Stomach (tissue), 9 donors: ENCODE data around the gene FCGBP. TPM values are rescaled to one million over a fixed set of nuclear protein-coding genes. Genes with fewer than 3 reads are reported as not detected.

ENCODE experiments used
- DNase-seq, 2 donors: peaks; one replicate each; pipeline versions ENCODE4 v3.0.0 to v3.0.0-alpha.2; 2013 to 2019
- H3K27ac ChIP-seq, 5 donors: fragments of 200-600 bp in 4 of 5; sonication (generic) in 4 of 5; one replicate each; pipeline ENCODE4 v1.5.1; 2013 to 2019; ENCODE audit warnings: mild to moderate bottlenecking in 1 of 5, moderate library complexity in 1 of 5
- H3K27me3 ChIP-seq, 3 donors: fragments of 200-600 bp; sonication (generic); one replicate each; pipeline ENCODE4 v1.5.1; 2017 to 2019; ENCODE audit warnings: mixed run types in 1 of 3
- H3K36me3 ChIP-seq, 4 donors: fragments of 200-600 bp; sonication (generic); 1 replicate in 3 of 4; 2 replicates in 1 of 4; pipeline ENCODE4 v1.5.1; 2016 to 2019
- H3K4me1 ChIP-seq, 4 donors: fragments of 200-600 bp; sonication (generic); one replicate each; pipeline ENCODE4 v1.5.1; 2016 to 2019
- H3K4me3 ChIP-seq, 4 donors: fragments of 200-600 bp; sonication (generic) in 3 of 4; one replicate each; pipeline ENCODE4 v1.5.1; 2016 to 2019; ENCODE audit warnings: mild to moderate bottlenecking in 1 of 4
- H3K9me3 ChIP-seq, 4 donors: fragments of 200-600 bp; sonication (generic); one replicate each; pipeline ENCODE4 v1.5.1; 2016 to 2019
- EP300 ChIP-seq: sonication (generic); formaldehyde crosslinking; IDR thresholded peaks from one replicate; pipeline ENCODE4 v1.6.1; 2017; ENCODE audit warnings: antibody characterized with exemption
- POLR2A ChIP-seq, 4 donors: fragments of 450-650 bp; IDR thresholded peaks; one replicate each; pipeline ENCODE4 v1.6.1; 2016; ENCODE audit warnings: antibody characterized with exemption in 4 of 4, control low read depth in 2 of 4, mild to moderate bottlenecking in 1 of 4, moderate library complexity in 1 of 4
- POLR2AphosphoS5 ChIP-seq, 3 donors: sonication (generic); formaldehyde crosslinking; IDR thresholded peaks; one replicate each; pipeline ENCODE4 v1.6.1; 2016; ENCODE audit warnings: antibody characterized with exemption in 3 of 3
- WGBS, 5 donors: extraction: QIAGEN DNeasy Blood & Tissue Kit in 3 of 5; methylation state at CpG; one replicate each; pipeline versions ENCODE4 v1.1.5 to v1.1.7; 2013 to 2018; 5-methylcytosine and 5-hydroxymethylcytosine counted together
- intact Hi-C: fragments of 100-400 bp; cut with DNase I; formaldehyde crosslinking; loops from one replicate; pipeline ENCODE4 v1.15.1; 2023; ENCODE audit warnings: low total_unique reads
- polyA plus RNA-seq, 3 donors: library from polyadenylated mRNA; stranded (reverse); fragments of 200-250 nt; gene quantifications; one replicate each; pipeline ENCODE4 v1.2.3, GENCODE V29; 2013
- total RNA-seq, 5 donors: library from RNA; depleted of rRNA; stranded (reverse); fragments of >200 nt; gene quantifications; one replicate each; pipeline versions ENCODE4 v1.1.0 to v1.2.3, GENCODE V29; 2014 to 2016
- TF ChIP-seq, protein P1 (sequence below), 7 experiments: fragments of 450-650 bp in 4 of 7; fragments of 200-600 bp in 3 of 7; sonication (generic) in 3 of 7; IDR thresholded peaks; one replicate each; pipeline ENCODE4 v1.5.1; 2016 to 2019; ENCODE audit warnings: antibody characterized with exemption in 7 of 7, control low read depth in 2 of 7, mild to moderate bottlenecking in 1 of 7
- donor health status: healthy with polysubstance abuse.
- donor health status: Bipolar disorder and iron deficiency.
- donor health status: healthy.

FCGBP gene
- total and polyA plus RNA-seq, 8 donors, result 6.5 to 7,510 (median 204) TPM

DNA sequence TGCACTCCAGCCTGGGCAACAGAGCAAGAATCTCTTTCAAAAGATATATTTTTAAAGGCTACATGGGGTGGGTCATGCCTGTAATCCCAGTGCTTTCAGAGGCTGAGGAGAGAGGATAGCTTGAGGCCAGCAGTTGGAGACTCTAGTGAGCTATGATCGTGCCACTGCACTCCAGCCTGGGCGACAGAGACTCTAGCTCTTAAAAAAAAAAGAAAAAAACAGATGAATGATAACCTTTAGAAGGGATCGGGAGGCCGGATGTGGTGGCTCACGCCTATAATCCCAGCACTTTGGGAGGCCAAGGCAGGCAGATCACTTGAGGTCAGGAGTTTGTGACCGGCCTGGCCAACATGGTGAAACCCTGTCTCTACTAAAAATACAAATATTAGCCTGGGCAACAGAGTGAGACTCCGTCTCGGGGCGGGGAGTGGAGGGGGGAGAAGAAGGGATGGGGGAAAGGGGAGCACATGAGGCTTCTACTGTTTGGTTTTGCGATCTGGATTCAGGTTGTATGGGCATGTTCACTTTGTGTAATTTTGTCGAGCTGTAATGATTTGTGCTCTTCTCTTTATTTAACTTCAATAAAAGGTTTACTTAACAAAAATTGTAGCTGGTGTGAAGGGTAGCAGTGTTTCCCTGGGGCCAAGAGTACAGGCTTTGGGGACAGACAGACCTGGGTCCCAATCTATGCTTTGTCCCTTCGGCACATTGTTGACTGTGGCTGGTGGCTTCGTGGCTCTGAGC lies 35.4 kb upstream of the FCGBP start:
- H3K36me3 ChIP-seq, result peaks cover 27 to 29% (median 28%) of the 10 kb centered on the region in 4 donors
- peak overlapping the region; percentile 75 to 92 (median 84) for H3K4me3 ChIP-seq
- TF ChIP-seq, protein P1, sequence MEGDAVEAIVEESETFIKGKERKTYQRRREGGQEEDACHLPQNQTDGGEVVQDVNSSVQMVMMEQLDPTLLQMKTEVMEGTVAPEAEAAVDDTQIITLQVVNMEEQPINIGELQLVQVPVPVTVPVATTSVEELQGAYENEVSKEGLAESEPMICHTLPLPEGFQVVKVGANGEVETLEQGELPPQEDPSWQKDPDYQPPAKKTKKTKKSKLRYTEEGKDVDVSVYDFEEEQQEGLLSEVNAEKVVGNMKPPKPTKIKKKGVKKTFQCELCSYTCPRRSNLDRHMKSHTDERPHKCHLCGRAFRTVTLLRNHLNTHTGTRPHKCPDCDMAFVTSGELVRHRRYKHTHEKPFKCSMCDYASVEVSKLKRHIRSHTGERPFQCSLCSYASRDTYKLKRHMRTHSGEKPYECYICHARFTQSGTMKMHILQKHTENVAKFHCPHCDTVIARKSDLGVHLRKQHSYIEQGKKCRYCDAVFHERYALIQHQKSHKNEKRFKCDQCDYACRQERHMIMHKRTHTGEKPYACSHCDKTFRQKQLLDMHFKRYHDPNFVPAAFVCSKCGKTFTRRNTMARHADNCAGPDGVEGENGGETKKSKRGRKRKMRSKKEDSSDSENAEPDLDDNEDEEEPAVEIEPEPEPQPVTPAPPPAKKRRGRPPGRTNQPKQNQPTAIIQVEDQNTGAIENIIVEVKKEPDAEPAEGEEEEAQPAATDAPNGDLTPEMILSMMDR (IDR thresholded peaks at IDR 0.05), result no peak
- no peak for TF ChIP-seq EP300
- no peak for TF ChIP-seq POLR2A (IDR thresholded peaks at IDR 0.05)
- TF ChIP-seq POLR2AphosphoS5 (IDR thresholded peaks at IDR 0.05), result no peak
- H3K27me3 ChIP-seq, result no peaks in the 10 kb centered on the region
- DNase-seq, result peak in 1 of 2 donors; percentile 26
- intact Hi-C loops, result no loop called here
- WGBS, 5 donors, result 18 to 46% (median 40%) methylated on average over 13 of the region's 13 CpGs
- no peaks in the 10 kb centered on the region for H3K9me3 ChIP-seq
- H3K4me1 ChIP-seq, result peaks cover 16 to 46% (median 40%) of the 10 kb centered on the region in 4 donors
- H3K27ac ChIP-seq, result peak overlapping the region; percentile 85 to 97 (median 96)

DNA sequence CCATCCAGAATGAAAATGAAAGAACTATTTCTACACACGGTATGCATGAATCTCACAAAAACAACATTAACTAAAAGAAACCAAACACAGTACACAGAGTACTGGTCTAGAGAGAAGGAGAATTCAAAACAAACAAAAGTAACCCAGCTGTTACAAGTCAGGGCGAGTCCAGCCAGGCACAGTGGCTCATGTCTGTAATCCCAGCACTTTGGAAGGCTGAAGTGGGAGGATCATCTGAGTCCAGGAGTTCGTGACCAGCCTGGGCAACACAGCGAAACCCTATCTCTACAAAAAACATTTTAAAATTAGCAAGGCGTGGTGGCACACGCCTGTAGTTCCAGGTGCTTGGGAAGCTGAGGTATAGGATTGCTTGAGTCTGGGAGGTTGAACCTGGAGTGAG lies 34.8 kb upstream of the FCGBP start:
- Histone ChIP-seq H3K36me3 (peaks cover 21 to 23% (median 22%) of the 10 kb centered on the region in 4 donors), H3K4me3 (no peak overlapping the region), H3K4me1 (peaks cover 16 to 46% (median 40%) of the 10 kb centered on the region in 4 donors), H3K27ac (peak overlapping the region; percentile 85 to 97 (median 96)), H3K9me3 (no peaks in the 10 kb centered on the region), H3K27me3 (no peaks in the 10 kb centered on the region)
- WGBS, 5 donors, result 39 to 69% (median 52%) methylated on average over 6 of the region's 6 CpGs
- peak; percentile 8 to 40 for DNase-seq
- TF ChIP-seq, protein P1 (IDR thresholded peaks at IDR 0.05), result no peak
- TF ChIP-seq POLR2A (IDR thresholded peaks at IDR 0.05) (no peak), POLR2AphosphoS5 (IDR thresholded peaks at IDR 0.05) (no peak), EP300 (no peak)
- intact Hi-C loops, result no loop called here

DNA sequence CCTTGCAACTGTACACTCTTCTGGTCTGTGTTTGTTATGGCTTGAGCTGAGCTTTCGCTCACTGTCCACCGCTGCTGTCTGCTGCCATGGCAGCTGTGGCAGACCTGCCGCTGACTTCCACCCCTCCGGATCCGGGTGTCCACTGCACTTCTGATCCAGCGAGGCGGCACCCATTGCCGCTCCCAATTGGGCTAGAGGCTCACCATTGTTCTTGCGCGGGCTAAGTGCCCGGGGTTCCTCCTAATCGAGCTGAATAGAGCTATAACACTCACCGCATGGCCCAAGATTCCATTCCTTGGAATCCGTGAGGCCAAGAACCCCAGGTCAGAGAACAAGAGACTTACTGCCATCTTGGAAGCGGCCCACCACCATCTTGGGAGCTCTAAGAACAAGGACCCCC lies 34.4 kb upstream of the FCGBP start:
- H3K4me3 ChIP-seq, result no peak overlapping the region
- no peaks in the 10 kb centered on the region for H3K9me3 ChIP-seq

DNA sequence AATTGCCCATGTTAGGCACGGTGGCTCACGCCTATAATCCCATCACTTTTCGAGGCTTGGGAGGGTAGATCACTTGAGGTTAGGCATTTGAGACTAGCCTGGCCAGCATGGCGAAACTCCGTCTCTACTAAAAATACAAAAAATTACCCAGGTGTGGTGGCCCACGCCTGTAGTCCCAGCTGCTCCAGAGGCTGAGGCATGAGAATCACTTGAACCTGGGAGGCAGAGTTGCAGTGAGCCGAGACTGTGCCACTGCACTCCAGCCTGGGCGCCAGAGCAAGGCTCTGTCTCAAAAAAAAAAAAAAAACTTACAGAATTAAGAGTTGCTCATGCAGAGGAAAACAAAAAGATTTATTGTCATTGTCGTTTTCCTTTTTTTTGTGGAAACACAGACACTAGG lies 33.1 kb upstream of the FCGBP start:
- intact Hi-C loops, result no loop called here
- Histone ChIP-seq H3K9me3 (no peaks in the 10 kb centered on the region), H3K36me3 (peaks cover 4 to 6% (median 5%) of the 10 kb centered on the region in 4 donors), H3K27me3 (no peaks in the 10 kb centered on the region), H3K27ac (peak overlapping the region in 1 of 5 donors; percentile 97), H3K4me3 (no peak overlapping the region), H3K4me1 (peaks cover 16 to 43% (median 33%) of the 10 kb centered on the region in 4 donors)
- DNase-seq, result peak in 1 of 2 donors; percentile 4
- no peak for TF ChIP-seq EP300
- TF ChIP-seq POLR2AphosphoS5 (IDR thresholded peaks at IDR 0.05), result no peak
- TF ChIP-seq, protein P1 (IDR thresholded peaks at IDR 0.05), result no peak
- no peak for TF ChIP-seq POLR2A (IDR thresholded peaks at IDR 0.05)
- WGBS, 5 donors, result 84 to 93% (median 89%) methylated on average over 9 of the region's 9 CpGs

More for the DNA sequence above, 34.4 kb upstream of the FCGBP start:
- Histone ChIP-seq H3K4me1 (peaks cover 16 to 42% (median 40%) of the 10 kb centered on the region in 4 donors), H3K36me3 (peaks cover 17 to 18% (median 17%) of the 10 kb centered on the region in 4 donors), H3K27ac (peak overlapping the region in 3 of 5 donors; percentile 96 to 97 (median 96)), H3K27me3 (no peaks in the 10 kb centered on the region)
- DNase-seq, result peak in 1 of 2 donors; percentile 22
- intact Hi-C loops, result no loop called here
- 70 to 98% (median 97%) methylated on average over 15 of the region's 15 CpGs for WGBS, 5 donors
- no peak for TF ChIP-seq EP300

DNA sequence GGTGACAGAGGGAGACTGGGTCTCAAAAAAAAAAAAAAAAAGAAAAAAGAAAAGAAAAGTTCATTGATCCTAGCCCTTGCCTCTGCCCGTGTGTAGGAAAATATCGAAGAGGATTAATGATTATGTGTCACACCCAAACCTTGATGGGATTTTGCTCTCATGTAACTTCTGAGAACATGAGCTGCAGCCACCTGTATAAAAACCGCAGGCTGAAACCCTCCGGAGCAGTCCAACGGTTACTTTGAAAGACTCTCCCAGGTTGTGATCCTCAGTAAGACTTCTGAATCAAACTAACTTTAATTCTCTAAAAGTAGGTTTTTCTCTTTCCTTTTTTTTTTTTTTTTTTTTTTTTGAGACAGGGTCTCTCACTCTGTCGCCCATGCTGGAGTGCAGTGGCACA lies 32.2 kb upstream of the FCGBP start:
- H3K4me3 ChIP-seq, result no peak overlapping the region
- DNase-seq, result peak in 1 of 2 donors; percentile 16

More for the DNA sequence above, 32.2 kb upstream of the FCGBP start:
- intact Hi-C loops, result no loop called here
- no peaks in the 10 kb centered on the region for H3K36me3 ChIP-seq
- TF ChIP-seq POLR2AphosphoS5 (IDR thresholded peaks at IDR 0.05) (no peak), POLR2A (IDR thresholded peaks at IDR 0.05) (no peak), EP300 (no peak)
- TF ChIP-seq, protein P1 (IDR thresholded peaks at IDR 0.05), result no peak
- no peaks in the 10 kb centered on the region for H3K27me3 ChIP-seq
- H3K9me3 ChIP-seq, result no peaks in the 10 kb centered on the region
- H3K27ac ChIP-seq, result no peak overlapping the region
- H3K4me1 ChIP-seq, result peaks cover 13 to 34% (median 23%) of the 10 kb centered on the region in 4 donors
- WGBS, 5 donors, result 85 to 96% (median 88%) methylated on average over 6 of the region's 6 CpGs
